GM11168 (cell line): ENCODE data around the gene XIRP1.

ENCODE experiments used
- in situ Hi-C: fragments of 300-500 bp; cut with MboI; formaldehyde crosslinking; loops from one replicate; pipeline ENCODE4 v1.12.0; 2022; ENCODE audit warnings: low sequenced_read_pairs; ENCODE audit not compliant: unreplicated experiment

The XIRP1 gene

DNA sequence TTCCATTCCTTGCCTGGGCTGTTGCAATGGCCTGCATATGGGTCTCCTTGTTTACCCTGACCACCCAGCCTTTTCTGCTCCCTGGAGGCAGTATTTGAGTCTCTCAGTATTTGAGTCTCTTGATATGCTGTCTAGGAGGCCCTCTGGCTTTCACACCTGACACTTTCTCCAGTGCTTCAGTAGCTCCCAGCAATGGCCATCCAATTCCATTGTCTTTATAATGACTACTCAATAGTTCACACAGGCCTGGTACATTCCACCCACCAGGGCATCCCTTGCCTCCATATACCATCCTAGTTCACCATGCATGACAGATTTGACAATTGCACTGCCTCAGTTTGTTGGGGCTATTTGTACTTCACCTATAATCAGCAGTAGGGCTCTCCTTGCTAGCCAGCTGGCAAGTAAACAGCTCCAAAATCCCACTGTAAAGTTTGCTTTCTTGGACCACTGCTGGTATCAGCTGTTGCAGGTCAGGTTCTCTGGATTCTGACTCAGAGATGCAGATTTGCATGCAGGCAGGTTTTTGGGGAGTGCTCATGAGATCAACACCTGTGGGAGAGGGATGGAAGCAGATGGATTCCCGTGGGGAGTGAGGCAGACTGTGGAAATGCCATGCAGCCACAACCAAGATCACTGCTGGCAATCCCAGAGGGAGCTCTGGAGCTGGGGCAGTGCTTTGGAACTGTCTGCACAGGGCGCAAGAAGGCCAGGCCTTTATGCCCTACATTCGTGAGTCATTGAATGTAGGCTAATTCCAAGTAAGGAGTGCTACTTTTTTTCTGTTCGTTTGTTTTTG, 19.1 kb upstream of the XIRP1 start:
- in situ Hi-C loops = no loop called here

DNA sequence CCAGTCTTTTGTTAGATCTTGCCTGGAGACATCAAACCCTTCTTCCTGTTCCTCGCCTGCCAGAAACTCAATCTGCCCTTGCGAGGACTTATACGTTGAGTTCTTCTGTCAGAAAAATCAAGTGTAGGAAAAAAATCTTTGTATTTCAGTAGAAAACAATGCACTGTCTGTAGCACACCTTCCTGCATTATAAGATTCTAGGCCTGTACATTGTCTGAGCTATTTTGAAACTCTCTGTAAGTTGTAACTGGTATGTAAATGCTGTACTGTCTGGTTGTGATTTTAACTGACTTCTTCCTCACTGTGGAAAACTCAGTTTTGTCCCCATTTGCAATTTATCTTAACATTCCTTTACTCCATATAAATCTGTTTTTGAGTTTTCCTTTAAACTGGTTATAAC, 17.7 kb upstream of the XIRP1 start:
- in situ Hi-C loops = no loop called here

DNA sequence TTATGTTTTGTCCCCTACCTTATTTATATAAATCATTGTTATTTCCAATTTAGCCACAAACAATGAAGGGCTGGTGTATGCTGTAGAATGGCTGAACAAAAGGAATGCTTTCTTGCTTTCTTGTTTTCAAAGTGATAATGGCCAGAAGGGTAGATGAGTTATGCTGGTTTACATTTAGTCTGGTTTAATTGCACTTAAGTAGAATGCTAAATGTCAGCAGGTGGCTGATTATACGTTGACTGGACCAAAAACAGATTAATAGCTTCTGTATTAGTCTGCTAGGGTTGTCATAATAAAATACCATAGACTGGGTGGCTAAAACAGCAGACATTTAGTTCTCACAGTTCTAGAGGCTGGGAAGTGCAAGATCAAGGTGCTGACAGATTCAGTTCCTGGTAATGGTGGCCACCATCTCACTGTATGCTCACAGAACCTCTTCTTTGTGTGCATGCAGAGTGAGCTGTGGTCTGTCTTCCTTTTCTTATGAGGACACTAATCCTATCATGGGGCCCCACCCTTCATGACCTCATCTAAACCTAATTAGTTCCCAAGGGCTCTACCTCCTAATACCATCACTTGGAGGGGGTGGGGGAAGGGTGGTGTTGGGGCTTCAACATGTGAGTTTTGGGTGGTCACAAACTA, 17.1 kb upstream of the XIRP1 start:
- in situ Hi-C loops = no loop called here

DNA sequence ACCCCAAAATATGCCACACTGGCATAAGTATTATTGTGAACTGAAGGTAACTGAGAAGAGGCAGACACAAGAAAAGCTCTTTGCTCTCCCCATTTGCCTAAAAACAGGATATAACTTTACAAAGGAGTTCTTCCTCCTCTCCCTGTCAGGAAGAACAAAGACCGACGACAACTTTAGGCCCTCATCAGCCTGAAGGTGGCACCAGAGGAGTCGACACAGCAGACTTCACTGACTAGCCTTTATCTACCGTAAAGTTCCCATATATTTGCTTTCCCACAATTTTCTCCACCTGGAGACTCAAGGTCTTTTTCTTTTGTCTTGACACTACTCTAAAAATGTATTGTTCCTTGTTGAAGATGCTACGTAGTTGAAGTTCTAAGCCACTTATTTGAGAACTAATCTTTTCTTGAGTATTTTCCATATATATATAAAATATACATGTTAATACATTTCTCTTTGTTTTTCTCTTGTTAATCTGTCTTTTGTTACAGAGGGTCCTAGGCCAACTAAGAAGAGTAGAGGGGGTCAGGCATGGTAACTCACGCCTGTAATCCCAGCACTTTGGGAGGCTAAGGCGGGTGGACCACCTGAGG, 16.2 kb upstream of the XIRP1 start:
- in situ Hi-C loops = no loop called here

DNA sequence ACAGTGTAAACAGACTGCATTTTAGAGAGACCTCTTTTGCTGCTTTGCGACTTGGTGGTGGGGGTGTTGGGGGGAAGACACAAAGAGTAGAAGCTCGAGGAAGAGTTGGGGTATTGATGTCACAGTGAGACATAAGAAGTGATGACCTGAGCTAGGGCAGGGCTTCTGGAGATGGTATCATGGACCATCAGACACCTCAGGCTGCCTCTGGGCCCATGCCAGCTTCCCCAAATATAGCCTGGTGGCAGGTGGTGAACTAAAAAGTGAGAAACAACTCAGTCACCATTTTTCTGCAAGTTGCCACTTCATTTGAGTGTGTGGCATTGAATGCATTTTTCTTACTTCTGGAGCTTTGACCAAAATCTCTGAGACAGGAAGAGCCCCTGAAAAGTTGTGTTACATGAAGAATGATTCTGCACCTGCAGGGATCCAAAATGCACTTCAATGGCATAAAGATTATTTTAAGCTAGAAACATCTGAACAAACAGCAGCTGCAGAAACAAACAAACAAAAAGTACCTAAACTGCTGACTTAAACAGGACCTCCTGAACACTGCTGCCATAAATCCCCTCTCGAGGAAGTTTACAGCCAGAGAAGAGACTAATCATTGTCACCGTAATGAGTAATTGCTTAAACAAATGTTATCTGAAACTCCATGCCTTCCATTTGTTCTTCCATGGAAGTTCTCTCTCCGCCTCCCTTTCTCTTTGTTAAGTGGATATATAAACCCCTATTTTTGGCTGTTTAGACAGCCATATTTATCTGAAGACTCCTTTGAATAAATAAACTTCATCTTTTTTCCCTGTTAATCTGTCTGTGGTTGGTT, 15.2 kb upstream of the XIRP1 start:
- in situ Hi-C loops = no loop called here

DNA sequence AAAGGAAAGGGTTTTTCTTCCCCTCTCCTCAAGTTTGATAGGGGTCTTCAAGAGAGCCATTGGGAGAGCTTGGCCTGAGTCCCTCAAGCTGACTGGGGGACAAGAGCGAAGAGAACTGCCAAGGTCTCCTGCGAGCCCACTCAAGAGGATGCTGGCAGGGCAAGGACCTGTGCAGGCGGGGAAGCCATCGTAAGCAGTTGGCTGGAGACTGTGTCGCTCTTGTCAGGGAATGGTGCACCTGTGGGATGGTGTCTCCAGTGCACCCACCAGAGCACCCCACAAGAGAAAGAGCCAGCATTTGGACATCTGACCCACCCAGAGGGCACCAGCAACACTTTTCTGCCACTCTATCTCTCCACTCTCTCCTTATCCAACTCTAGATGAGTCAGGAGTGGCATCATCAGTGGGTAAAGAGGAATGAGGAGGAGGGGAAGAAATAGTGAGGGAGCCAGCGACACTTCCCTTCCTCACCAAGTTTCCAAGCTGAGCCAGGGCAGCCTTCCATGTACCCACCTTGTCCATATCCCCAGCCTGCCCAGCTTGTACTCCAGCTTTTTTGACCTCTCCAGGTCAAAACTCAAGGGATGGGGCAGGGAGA, 13.6 kb upstream of the XIRP1 start:
- in situ Hi-C loops = no loop called here

DNA sequence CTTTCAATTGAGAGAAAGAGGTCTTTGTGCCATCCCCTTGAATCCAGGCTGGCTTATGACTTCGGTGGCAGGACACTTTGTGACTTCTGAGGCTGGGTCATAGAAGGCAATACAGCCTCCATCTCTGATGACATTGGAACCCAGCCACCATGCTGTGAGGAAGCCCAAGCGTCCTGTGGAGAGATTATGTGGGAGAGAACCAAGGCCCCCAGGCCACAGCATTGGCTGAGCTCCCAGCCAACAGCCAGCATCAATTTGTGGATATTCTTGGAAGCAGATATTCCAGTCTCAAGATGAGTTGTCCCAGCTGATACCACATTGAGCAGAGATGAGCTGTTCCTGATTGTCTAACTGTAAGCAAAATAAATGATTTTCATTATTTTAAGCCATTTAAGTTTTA, 12.7 kb upstream of the XIRP1 start:
- in situ Hi-C loops = no loop called here

DNA sequence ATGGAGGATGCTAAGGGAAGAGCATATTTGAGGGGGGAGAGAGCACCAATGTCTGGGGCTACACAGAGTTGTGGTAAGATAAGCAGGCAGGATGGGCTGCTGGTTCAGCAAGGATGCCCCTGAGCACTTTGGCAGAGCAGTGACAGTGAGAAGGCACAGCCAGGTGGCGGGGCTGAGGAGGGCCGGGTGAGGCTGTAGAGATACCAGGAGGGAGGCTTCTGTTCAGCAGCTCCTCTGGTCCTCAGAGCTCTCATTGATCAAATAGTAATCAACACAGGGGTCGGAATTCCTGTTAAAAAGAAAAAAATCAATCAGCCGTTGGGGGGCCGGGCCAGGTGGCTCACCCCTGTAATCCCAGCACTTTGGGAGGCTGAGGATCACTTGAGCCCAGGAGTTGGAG, 11.5 kb upstream of the XIRP1 start:
- in situ Hi-C loops = no loop called here

DNA sequence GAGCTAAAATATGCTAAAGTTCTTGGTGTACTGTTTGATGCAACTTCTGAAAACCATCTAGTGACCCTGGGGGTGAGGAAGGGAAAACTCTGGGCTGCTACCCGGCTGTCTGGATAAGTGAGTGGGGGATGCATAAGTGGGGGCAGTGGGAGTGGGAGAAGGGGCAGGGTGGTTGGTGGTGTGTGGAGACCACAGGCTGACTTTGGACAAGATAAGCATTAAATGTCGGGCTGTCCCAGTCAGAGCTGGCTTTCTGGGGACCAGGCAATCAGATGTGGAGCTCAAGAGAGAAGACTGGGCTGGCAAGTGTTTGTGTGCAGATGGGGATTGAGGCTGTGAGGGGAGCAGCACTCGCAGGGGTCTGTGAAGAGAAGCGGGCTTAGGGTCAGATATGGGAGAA, 11.0 kb upstream of the XIRP1 start:
- in situ Hi-C loops = no loop called here

DNA sequence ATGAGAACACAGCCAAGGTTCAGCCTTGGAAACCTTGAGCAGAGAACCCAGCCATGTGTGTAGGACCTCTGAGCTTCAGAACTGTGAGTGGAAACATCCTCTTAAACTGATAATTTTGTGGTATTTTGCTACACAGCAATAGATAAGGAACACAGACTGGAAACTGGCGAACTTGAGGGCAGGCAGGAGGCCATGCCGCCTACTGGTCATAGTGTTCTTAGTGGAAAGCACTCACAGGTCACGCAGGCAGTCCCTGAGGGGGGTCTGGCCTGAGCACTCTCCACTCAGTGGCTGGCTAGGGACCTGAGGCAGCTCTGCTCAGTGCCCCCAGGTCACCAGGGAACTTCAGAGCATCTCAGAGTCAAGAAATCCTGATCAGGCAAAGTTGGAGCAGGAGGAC, 9.7 kb upstream of the XIRP1 start:
- in situ Hi-C loops = no loop called here

DNA sequence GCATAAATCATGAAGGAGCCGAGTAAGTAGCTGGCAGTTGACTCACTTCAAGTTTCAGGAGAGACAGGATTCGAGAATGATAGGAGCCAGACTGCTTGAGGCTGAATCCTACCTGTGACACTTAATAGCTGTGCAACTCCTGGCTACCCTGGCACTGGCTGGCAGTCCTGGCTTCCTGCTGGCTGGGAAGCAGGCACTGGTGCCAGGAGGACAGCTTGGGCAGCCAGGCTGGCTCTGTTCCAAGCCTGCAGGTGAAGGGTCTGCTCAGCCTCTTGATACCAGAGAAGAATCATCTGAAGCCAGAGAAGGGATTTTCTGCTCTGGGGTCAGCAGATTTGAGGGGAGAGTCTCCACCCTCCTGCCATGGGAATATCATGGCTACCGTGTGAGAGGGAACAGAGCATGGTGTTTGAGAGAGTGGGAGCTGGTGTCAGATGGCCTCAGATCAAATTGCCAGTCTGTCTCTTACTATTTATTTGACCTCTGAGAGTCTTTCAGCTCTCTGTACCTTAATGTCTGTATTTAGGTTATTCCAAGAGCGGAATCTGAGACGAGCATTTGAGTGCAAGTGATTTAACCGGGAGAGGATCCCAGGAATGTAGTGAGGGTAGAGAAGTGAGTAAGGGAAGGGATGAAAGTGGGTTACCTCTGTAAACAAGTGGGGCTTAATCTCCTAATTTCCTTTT, 4.4 kb upstream of the XIRP1 start:
- in situ Hi-C loops = loop anchor here (10.0 kb wide), 1 partner anchor 178 kb away; no protein-coding TSS in a partner anchor

DNA sequence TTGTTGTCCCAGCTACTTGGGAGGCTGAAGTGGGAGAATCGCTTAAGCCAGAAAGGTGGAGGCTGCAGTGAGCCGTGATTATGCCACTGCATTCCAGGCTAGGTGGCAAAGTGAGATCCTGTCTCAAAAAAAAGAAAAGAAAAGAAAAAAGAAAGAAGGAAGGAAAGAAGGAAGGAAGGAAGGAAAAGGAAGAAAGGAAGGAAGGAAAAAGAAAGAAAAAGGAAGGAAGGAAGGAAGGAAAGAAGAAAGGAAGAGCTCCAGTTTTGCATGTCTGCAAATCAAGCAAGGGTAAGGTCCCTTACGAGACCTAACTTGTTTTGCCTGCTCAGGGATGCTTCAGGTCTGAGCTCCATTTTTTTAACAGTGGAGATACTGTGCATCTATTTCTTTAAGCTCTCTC, 3.6 kb upstream of the XIRP1 start:
- in situ Hi-C loops = loop anchor here (10.0 kb wide), 1 partner anchor 179 kb away; no protein-coding TSS in a partner anchor

DNA sequence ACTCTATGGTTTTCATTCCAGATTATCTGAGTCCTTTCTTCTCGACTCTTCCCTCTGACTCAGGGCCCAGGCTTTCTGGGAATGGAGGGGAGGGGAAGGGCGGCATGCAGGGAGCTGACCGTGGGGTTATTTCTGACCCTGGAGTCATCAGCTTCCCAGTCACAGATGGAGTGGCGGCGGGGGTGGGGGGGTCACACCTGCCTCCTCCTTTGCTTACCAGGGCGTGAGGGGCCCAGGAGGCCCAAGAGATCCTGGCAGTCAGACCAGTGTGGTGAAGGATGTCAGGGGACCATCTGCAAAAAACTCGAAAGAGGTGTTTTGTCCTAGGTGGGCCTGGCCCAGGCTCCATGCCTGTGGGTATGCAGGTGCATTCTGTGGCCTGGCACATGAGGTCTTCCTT, 996 bp upstream of the XIRP1 start:
- in situ Hi-C loops = loop anchor here (5.0 to 10.0 kb wide), 2 partner anchors 94 to 181 kb away; no protein-coding TSS in a partner anchor

DNA sequence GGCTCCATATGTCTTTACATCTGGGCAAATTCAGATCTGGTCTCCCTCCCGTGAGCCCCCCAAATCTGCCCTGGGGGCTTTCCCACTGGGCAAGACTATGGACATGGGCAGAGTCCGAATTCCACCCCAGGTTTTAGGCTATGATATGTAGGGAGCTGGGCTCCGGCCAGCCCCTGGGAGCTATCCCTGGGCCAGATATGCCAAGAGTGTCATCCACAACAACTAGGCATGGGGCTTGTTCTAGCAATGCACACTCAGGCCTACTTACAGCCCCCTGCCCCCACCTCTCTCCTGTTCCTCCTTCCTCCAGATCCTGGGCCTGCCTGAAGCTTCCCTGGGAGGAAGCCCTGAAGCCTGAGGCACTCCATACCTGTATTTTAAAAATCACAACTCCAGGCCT, 622 bp downstream of the XIRP1 start:
- in situ Hi-C loops = loop anchor here (5.0 to 10.0 kb wide), 2 partner anchors 96 to 183 kb away; no protein-coding TSS in a partner anchor

DNA sequence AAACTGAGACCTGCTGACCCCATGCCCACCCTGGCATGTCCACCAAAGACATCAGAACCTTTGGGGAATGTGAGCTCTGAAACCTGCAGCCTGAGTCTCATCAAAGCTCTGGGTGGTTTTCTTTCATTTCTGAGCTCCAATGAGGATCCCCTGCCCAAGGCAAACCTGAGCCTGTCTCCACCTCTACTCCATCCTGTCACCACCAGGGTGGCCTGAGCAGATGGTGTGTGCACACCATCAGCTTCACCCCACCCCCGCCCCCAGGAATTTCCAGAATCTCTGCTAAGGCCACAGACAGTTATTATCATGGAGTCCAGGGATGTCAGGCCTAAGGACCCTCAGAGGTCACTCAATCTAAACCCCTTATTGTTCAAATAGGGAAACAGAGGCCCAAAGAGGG, 1.3 kb downstream of the XIRP1 start:
- in situ Hi-C loops = loop anchor here (5.0 to 10.0 kb wide), 2 partner anchors 96 to 184 kb away; no protein-coding TSS in a partner anchor

DNA sequence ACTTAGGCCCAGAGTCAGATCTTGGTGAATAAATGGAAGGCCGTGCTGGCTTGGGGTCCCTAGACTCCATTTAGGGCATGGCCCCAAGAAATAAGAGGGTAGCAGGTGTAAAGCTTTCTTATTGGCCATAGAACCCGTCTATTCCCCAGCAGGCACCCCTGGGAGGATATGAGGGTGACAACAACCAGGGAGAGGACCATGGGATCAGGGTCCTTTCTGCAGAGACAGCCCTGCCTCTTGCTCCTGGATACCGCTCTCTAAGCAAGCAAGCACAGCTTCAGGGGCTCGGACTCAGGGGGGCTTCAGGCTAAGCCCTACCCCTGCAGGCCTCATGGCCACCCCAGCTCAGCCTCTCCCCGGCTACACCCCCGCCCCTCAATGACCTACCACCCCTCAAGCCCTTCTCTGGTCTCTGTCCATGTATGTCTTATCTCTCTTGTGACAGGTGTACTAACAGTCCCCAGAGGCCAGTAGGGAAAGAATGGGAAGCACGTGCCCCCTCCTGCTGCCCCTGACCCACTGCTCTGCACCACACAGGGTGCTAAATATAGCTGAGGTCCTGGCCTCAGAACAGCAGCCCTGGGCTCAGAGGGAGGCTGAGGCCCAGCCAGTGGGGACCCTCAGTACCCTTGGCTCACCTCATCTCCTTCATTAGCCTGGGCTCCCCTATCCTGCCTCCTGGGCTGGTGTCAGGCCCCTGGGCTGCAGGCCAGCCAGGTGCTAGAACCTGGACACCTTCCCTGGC, 1.9 kb downstream of the XIRP1 start:
- in situ Hi-C loops = loop anchor here (5.0 to 10.0 kb wide), 2 partner anchors 97 to 184 kb away; no protein-coding TSS in a partner anchor

DNA sequence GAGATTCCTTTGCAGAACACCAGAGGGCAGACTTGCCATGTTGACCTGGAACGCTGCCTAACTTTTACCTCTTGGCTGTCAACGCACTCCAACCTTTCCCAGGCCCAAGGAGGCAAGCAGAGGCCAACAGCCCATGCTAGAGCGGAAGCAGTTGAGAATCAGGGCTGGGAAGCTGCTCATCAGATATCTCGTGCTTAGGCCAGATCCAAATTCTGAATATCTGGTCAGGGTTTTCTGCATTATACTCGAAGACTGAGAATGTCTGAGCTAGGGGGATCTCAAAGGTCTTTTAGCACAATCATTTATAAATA, 2.5 kb downstream of the XIRP1 start:
- in situ Hi-C loops = loop anchor here (5.0 to 10.0 kb wide), 2 partner anchors 97 to 185 kb away; no protein-coding TSS in a partner anchor

DNA sequence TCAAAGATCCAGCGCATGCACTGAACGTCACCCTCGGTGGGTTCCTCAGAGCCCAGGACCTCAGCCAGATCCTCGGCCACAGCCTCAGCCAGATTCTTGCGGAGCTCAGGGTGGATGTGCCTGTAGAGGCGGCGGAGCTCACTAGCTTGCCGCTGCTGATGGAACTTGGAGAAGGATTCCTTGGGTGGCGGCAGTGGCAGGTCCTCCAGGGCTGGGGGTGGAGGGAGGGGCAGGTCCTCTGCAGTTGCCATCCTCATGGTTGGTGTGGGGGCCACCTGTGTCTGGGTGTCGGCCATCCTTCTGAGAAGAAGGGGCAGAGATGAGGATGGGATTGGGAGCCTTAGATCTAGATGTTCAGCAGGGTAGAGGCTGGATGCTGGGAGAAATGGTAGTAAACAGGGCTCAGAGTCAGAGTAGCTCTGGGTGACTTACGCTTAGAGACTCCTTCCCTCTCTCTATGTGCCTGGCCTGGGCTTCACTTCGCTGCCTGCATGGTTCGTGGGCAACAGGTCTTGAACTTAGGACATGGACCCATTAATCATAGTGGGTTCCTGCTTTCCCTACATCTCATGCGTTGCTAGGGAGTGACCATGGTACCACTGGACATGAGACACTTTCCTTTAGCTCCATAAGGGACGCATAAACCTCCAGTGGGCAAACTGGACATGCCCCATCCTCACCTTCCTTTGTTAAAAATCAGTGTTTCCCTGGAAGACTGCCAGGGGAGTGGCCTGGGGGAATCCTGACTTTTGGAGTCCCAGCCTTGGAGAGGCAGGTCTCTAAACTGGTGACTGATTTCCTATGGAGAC, 3.0 kb downstream of the XIRP1 start:
- in situ Hi-C loops = no loop called here
